ENCODE results near the gene CCDC88A.

Gene CCDC88A

DNA sequence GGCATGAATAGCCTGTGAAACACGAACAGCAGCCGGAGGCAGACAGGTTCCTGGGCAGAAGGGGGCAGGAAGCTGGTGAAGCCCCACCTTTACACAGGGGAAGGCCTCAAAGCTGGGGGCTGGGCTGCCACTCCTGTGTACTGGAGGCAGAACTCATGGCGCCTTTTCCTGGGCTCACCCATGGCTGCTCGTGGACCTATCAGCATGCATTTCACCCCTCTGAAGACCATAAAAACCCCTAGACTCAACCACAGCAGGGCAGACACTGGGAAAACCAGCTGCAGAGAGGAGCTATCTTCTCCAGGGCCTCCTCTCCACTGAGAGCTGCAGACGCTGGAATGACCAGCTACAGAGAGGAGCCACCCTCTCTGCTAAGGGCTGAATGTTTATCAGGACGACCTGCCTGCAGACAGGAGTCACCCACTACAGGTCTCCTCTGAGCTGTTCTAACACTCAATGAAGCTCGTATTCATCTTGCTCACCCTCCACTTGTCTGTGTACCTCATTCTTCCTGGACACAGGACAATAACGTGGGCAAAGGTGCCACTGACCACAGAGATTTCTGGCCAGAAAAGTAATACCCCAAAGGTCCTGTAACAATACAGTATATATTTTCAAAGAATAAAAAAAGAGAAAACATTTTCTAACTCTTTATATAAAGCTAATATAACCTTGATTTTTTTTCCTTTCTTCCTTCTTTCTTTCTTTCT is 18.9 kb upstream of the CCDC88A start:
- no peaks in the 10 kb centered on the region for H3K79me1 ChIP-seq (replicated peaks; ENCODE audit: low read length, poor library complexity, severe bottlenecking)
- H2BK5ac ChIP-seq (ENCODE audit: low read depth, low read length, poor library complexity, severe bottlenecking), result no peak overlapping the region
- H3K27me3 ChIP-seq (ENCODE audit: control insufficient read depth in 1 of 2, insufficient read depth in 1 of 2, low read length in 2 of 2), result no peaks in the 10 kb centered on the region
- WGBS, result 78% methylated on average over 8 of the region's 8 CpGs
- no peak overlapping the region for H2AFZ ChIP-seq (ENCODE audit: low read depth, low read length)
- H3K14ac ChIP-seq (ENCODE audit: low read length in 2 of 2), result no peak overlapping the region
- H3K9ac ChIP-seq (ENCODE audit: low read length), result no peak overlapping the region
- no peak overlapping the region for H3K23ac ChIP-seq (ENCODE audit: low read length in 2 of 2)
- H4K91ac ChIP-seq (ENCODE audit: low read length), result no peak overlapping the region
- H3K9me3 ChIP-seq (ENCODE audit: control insufficient read depth, low read length), result no peaks in the 10 kb centered on the region
- no peak overlapping the region for H3K18ac ChIP-seq (ENCODE audit: low read depth in 1 of 2, low read length in 2 of 2)
- H3K4me2 ChIP-seq (ENCODE audit: low read length, poor library complexity, severe bottlenecking), result no peak overlapping the region
- H3K4ac ChIP-seq (ENCODE audit: low read depth in 1 of 2, low read length in 2 of 2), result no peak overlapping the region
- H3K36me3 ChIP-seq (ENCODE audit: control insufficient read depth in 1 of 2, insufficient read depth in 2 of 2, low read depth in 1 of 2, low read length in 2 of 2), result no peaks in the 10 kb centered on the region
- no peak overlapping the region for H3K4me3 ChIP-seq (ENCODE audit: insufficient read depth in 1 of 2, low read depth in 1 of 2, low read length in 2 of 2)
- H2AK5ac ChIP-seq (ENCODE audit: low read length, severe bottlenecking), result no peak overlapping the region
- H3K27ac ChIP-seq (ENCODE audit: low read length, poor library complexity, severe bottlenecking), result no peak overlapping the region
- H4K8ac ChIP-seq (ENCODE audit: low read length), result no peak overlapping the region
- H3K4me1 ChIP-seq (ENCODE audit: control insufficient read depth, insufficient read depth, low read depth, low read length), result no peaks in the 10 kb centered on the region
- no peak for DNase-seq
- no peak overlapping the region for H2BK120ac ChIP-seq (ENCODE audit: low read depth, low read length)
- no peak overlapping the region for H2BK15ac ChIP-seq (ENCODE audit: low read depth, poor library complexity, severe bottlenecking)
- H2BK12ac ChIP-seq (ENCODE audit: low read length in 2 of 2), result no peak overlapping the region

DNA sequence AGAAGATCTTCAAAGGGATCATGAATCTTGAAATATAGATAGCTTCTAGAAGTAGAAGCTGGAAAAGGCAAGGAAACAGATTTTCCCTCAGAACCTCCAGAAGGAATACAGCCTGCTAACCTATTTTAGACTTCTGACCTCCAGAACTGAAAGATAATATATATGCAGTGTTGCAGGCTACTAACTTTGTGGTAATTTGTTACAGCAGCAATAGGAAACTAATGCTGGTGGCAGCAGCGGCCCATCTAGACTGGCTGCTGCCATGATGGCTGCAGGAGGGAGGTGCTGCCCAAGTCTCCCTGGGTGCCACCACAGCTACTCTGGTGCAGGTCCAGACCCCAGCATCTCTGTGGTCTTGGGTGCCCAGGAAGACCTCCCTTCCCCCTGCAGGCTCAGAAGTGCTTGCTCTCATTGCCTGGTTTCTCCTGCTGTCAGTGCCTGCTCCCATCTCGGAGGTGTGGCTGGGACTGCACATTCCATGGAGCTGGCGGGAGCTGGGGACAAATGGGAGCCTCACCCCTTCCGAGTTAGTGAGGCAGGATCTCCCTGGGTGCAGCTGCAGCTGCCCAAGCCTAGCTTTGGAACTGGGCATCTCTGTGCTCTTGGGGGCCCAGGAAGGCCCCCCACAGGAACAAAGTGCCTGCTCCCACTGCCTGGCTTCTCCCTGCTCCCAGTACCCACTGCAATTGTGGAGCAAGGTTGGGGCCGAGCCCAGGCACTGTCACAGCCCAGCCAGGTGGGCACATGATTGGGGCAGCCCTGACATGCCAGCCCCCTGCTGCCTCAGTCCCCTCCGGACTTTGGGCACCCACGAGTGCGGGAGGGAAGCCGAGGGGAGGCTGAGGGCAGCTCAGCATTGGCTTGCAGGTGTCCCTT is 18.1 kb upstream of the CCDC88A start:
- H3K27me3 ChIP-seq (ENCODE audit: control insufficient read depth in 1 of 2, insufficient read depth in 1 of 2, low read length in 2 of 2), result no peaks in the 10 kb centered on the region
- no peak overlapping the region for H3K4ac ChIP-seq (ENCODE audit: low read depth in 1 of 2, low read length in 2 of 2)
- H3K18ac ChIP-seq (ENCODE audit: low read depth in 1 of 2, low read length in 2 of 2), result no peak overlapping the region
- no peak overlapping the region for H3K4me2 ChIP-seq (ENCODE audit: low read length, poor library complexity, severe bottlenecking)
- no peaks in the 10 kb centered on the region for H3K79me1 ChIP-seq (replicated peaks; ENCODE audit: low read length, poor library complexity, severe bottlenecking)
- H3K36me3 ChIP-seq (ENCODE audit: control insufficient read depth in 1 of 2, insufficient read depth in 2 of 2, low read depth in 1 of 2, low read length in 2 of 2), result no peaks in the 10 kb centered on the region
- H3K4me1 ChIP-seq (ENCODE audit: control insufficient read depth, insufficient read depth, low read depth, low read length), result no peaks in the 10 kb centered on the region
- no peak overlapping the region for H2AK5ac ChIP-seq (ENCODE audit: low read length, severe bottlenecking)
- H2BK15ac ChIP-seq (ENCODE audit: low read depth, poor library complexity, severe bottlenecking), result no peak overlapping the region
- 94% methylated on average over 9 of the region's 9 CpGs for WGBS
- no peak overlapping the region for H2BK120ac ChIP-seq (ENCODE audit: low read depth, low read length)
- H3K23ac ChIP-seq (ENCODE audit: low read length in 2 of 2), result no peak overlapping the region
- H3K9ac ChIP-seq (ENCODE audit: low read length), result no peak overlapping the region
- H2BK5ac ChIP-seq (ENCODE audit: low read depth, low read length, poor library complexity, severe bottlenecking), result no peak overlapping the region
- DNase-seq, result no peak
- H3K9me3 ChIP-seq (ENCODE audit: control insufficient read depth, low read length), result no peaks in the 10 kb centered on the region
- no peak overlapping the region for H4K91ac ChIP-seq (ENCODE audit: low read length)
- H4K8ac ChIP-seq (ENCODE audit: low read length), result no peak overlapping the region
- no peak overlapping the region for H3K27ac ChIP-seq (ENCODE audit: low read length, poor library complexity, severe bottlenecking)
- H2BK12ac ChIP-seq (ENCODE audit: low read length in 2 of 2), result no peak overlapping the region
- no peak overlapping the region for H2AFZ ChIP-seq (ENCODE audit: low read depth, low read length)
- no peak overlapping the region for H3K4me3 ChIP-seq (ENCODE audit: insufficient read depth in 1 of 2, low read depth in 1 of 2, low read length in 2 of 2)
- H3K14ac ChIP-seq (ENCODE audit: low read length in 2 of 2), result no peak overlapping the region

DNA sequence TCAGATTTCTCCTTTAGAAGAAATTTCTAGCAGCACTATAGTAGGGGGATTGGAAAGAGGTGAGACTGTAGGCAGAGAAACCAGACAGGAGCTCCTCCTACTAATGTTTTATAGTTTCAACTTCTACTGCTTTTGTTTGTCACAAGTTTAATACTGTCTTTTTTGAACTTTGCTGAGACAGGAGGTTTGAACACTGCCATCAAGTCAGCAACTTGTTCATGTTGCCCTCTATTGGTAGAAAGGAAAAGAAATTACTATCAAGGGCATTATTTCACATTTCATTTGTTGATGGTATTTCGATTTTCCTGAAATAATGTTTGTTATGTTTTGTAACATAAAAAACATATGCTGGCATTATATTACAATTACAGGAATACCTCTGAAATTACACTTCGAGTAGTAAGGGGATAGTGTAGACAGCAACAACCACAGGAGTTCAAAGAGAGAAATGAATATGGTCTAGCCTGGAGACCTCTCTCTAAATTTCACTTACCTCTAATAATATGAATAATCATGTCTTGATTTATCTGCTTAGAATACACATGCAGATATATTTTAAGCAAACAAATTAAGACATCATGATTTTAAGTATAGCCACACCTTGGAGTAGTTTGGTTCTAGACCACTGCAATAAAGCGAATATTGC is 12.4 kb upstream of the CCDC88A start:
- H4K8ac ChIP-seq (ENCODE audit: low read length), result no peak overlapping the region
- no peak overlapping the region for H3K4me3 ChIP-seq (ENCODE audit: insufficient read depth in 1 of 2, low read depth in 1 of 2, low read length in 2 of 2)
- H3K36me3 ChIP-seq (ENCODE audit: control insufficient read depth in 1 of 2, insufficient read depth in 2 of 2, low read depth in 1 of 2, low read length in 2 of 2), result no peaks in the 10 kb centered on the region
- H3K9ac ChIP-seq (ENCODE audit: low read length), result peak overlapping the region; percentile 46
- no peak overlapping the region for H2BK15ac ChIP-seq (ENCODE audit: low read depth, poor library complexity, severe bottlenecking)
- H3K79me1 ChIP-seq (replicated peaks; ENCODE audit: low read length, poor library complexity, severe bottlenecking), result no peaks in the 10 kb centered on the region
- H4K91ac ChIP-seq (ENCODE audit: low read length), result no peak overlapping the region
- no peak overlapping the region for H3K23ac ChIP-seq (ENCODE audit: low read length in 2 of 2)
- H3K14ac ChIP-seq (ENCODE audit: low read length in 2 of 2), result no peak overlapping the region
- no CpG with 5 or more reads among the region's 3 CpGs for WGBS
- H2AK5ac ChIP-seq (ENCODE audit: low read length, severe bottlenecking), result no peak overlapping the region
- H3K9me3 ChIP-seq (ENCODE audit: control insufficient read depth, low read length), result no peaks in the 10 kb centered on the region
- no peaks in the 10 kb centered on the region for H3K27me3 ChIP-seq (ENCODE audit: control insufficient read depth in 1 of 2, insufficient read depth in 1 of 2, low read length in 2 of 2)
- H2AFZ ChIP-seq (ENCODE audit: low read depth, low read length), result no peak overlapping the region
- H3K4me2 ChIP-seq (ENCODE audit: low read length, poor library complexity, severe bottlenecking), result no peak overlapping the region
- no peak overlapping the region for H3K27ac ChIP-seq (ENCODE audit: low read length, poor library complexity, severe bottlenecking)
- no peaks in the 10 kb centered on the region for H3K4me1 ChIP-seq (ENCODE audit: control insufficient read depth, insufficient read depth, low read depth, low read length)
- no peak overlapping the region for H2BK5ac ChIP-seq (ENCODE audit: low read depth, low read length, poor library complexity, severe bottlenecking)
- peak; percentile 47 for DNase-seq
- no peak overlapping the region for H3K18ac ChIP-seq (ENCODE audit: low read depth in 1 of 2, low read length in 2 of 2)
- no peak overlapping the region for H2BK120ac ChIP-seq (ENCODE audit: low read depth, low read length)
- no peak overlapping the region for H3K4ac ChIP-seq (ENCODE audit: low read depth in 1 of 2, low read length in 2 of 2)
- no peak overlapping the region for H2BK12ac ChIP-seq (ENCODE audit: low read length in 2 of 2)
